ENCODE results near the gene HADH.

Gene HADH

GRCh38 chr4:107978716-107979451 is 10.8 kb upstream of the HADH start:
- H3K9me3 ChIP-seq: no peaks in the 10 kb centered on the region
- no peaks in the 10 kb centered on the region for H3K36me3 ChIP-seq (replicated peaks)
- H3K4me1 ChIP-seq: no peaks in the 10 kb centered on the region
- DNase-seq (ENCODE audit: low spot score in 2 of 2): no peak
- H3K4me3 ChIP-seq: no peak overlapping the region
- in situ Hi-C loops (cut with MboI; ENCODE audit: low sequenced_read_pairs): no loop called here
- H3K27me3 ChIP-seq (ENCODE audit: low read depth): no peaks in the 10 kb centered on the region

GRCh38 chr4:107987916-107988762 is 1.6 kb upstream of the HADH start:
- peaks cover 25% of the 10 kb centered on the region for H3K4me1 ChIP-seq
- no peaks in the 10 kb centered on the region for H3K9me3 ChIP-seq
- no peaks in the 10 kb centered on the region for H3K27me3 ChIP-seq (ENCODE audit: low read depth)
- H3K4me3 ChIP-seq: no peak overlapping the region
- no peaks in the 10 kb centered on the region for H3K36me3 ChIP-seq (replicated peaks)
- DNase-seq (ENCODE audit: low spot score in 2 of 2): no peak
- in situ Hi-C loops (cut with MboI; ENCODE audit: low sequenced_read_pairs): no loop called here

- DNase-seq (ENCODE audit: low spot score in 2 of 2): no peak
- in situ Hi-C loops (cut with MboI; ENCODE audit: low sequenced_read_pairs): no loop called here
- H3K4me1 ChIP-seq: peaks cover 29% of the 10 kb centered on the region
- H3K9me3 ChIP-seq: no peaks in the 10 kb centered on the region
- H3K36me3 ChIP-seq (replicated peaks): no peaks in the 10 kb centered on the region
- no peak overlapping the region for H3K4me3 ChIP-seq
- H3K27me3 ChIP-seq (ENCODE audit: low read depth): no peaks in the 10 kb centered on the region
Measured at GRCh38 chr4:107988763-107989035, 990 bp upstream of the HADH start.

- H3K27me3 ChIP-seq (ENCODE audit: low read depth): no peaks in the 10 kb centered on the region
- peaks cover 29% of the 10 kb centered on the region for H3K4me1 ChIP-seq
- H3K9me3 ChIP-seq: no peaks in the 10 kb centered on the region
- peak overlapping the region; percentile 70 for H3K4me3 ChIP-seq
- no peaks in the 10 kb centered on the region for H3K36me3 ChIP-seq (replicated peaks)
- no peak for DNase-seq (ENCODE audit: low spot score in 2 of 2)
- in situ Hi-C loops (cut with MboI; ENCODE audit: low sequenced_read_pairs): no loop called here
Measured at GRCh38 chr4:107989162-107989536, 540 bp upstream of the HADH start.

GRCh38 chr4:107991945-107992630 is 2.4 kb downstream of the HADH start:
- H3K4me1 ChIP-seq: peaks cover 29% of the 10 kb centered on the region
- H3K9me3 ChIP-seq: no peaks in the 10 kb centered on the region
- DNase-seq (ENCODE audit: low spot score in 2 of 2): no peak
- no peak overlapping the region; the same call in 1 of the 2 replicates for H3K4me3 ChIP-seq
- peaks cover 5% of the 10 kb centered on the region; the same call in 1 of the 2 replicates for H3K36me3 ChIP-seq (replicated peaks)
- no peaks in the 10 kb centered on the region for H3K27me3 ChIP-seq (ENCODE audit: low read depth)
- in situ Hi-C loops (cut with MboI; ENCODE audit: low sequenced_read_pairs): no loop called here

- Histone ChIP-seq H3K9me3 (no peaks in the 10 kb centered on the region), H3K4me1 (peaks cover 23% of the 10 kb centered on the region), H3K4me3 (no peak overlapping the region), H3K36me3 (replicated peaks) (peaks cover 5% of the 10 kb centered on the region; the same call in 1 of the 2 replicates), H3K27me3 (ENCODE audit: low read depth) (no peaks in the 10 kb centered on the region)
- DNase-seq (ENCODE audit: low spot score in 2 of 2): no peak
- in situ Hi-C loops (cut with MboI; ENCODE audit: low sequenced_read_pairs): no loop called here
Measured at GRCh38 chr4:107993969-107994368, 4.3 kb downstream of the HADH start.

- DNase-seq (ENCODE audit: low spot score in 2 of 2): no peak
- peaks cover 5% of the 10 kb centered on the region; the same call in 1 of the 2 replicates for H3K36me3 ChIP-seq (replicated peaks)
- H3K4me1 ChIP-seq: peaks cover 21% of the 10 kb centered on the region
- H3K9me3 ChIP-seq: no peaks in the 10 kb centered on the region
- H3K27me3 ChIP-seq (ENCODE audit: low read depth): no peaks in the 10 kb centered on the region
- in situ Hi-C loops (cut with MboI; ENCODE audit: low sequenced_read_pairs): no loop called here
- H3K4me3 ChIP-seq: no peak overlapping the region
Measured at GRCh38 chr4:107994894-107995293, 5.2 kb downstream of the HADH start.

- H3K4me1 ChIP-seq: peaks cover 10% of the 10 kb centered on the region
- H3K27me3 ChIP-seq (ENCODE audit: low read depth): no peaks in the 10 kb centered on the region
- H3K4me3 ChIP-seq: no peak overlapping the region
- peaks cover 5% of the 10 kb centered on the region for H3K36me3 ChIP-seq (replicated peaks)
- DNase-seq (ENCODE audit: low spot score in 2 of 2): no peak
- in situ Hi-C loops (cut with MboI; ENCODE audit: low sequenced_read_pairs): no loop called here
- H3K9me3 ChIP-seq: no peaks in the 10 kb centered on the region; the same call in 1 of the 2 replicates
Measured at GRCh38 chr4:107996949-107997788, 7.5 kb downstream of the HADH start.

- peaks cover 9% of the 10 kb centered on the region for H3K36me3 ChIP-seq (replicated peaks)
Measured at GRCh38 chr4:107997794-107998193, 8.1 kb downstream of the HADH start.

GRCh38 chr4:107999932-108000539 is 10.3 kb downstream of the HADH start:
- Histone ChIP-seq H3K36me3 (replicated peaks) (peaks cover 9% of the 10 kb centered on the region), H3K4me3 (no peak overlapping the region), H3K9me3 (peaks cover 3% of the 10 kb centered on the region; the same call in 1 of the 2 replicates), H3K4me1 (peaks cover 5% of the 10 kb centered on the region; the same call in 1 of the 2 replicates), H3K27me3 (ENCODE audit: low read depth) (no peaks in the 10 kb centered on the region)
- no peak for DNase-seq (ENCODE audit: low spot score in 2 of 2)
- in situ Hi-C loops (cut with MboI; ENCODE audit: low sequenced_read_pairs): no loop called here

More at GRCh38 chr4:107997794-107998193, 8.1 kb downstream of the HADH start:
- in situ Hi-C loops (cut with MboI; ENCODE audit: low sequenced_read_pairs): no loop called here
- Histone ChIP-seq H3K4me1 (peaks cover 9% of the 10 kb centered on the region), H3K27me3 (ENCODE audit: low read depth) (no peaks in the 10 kb centered on the region), H3K4me3 (no peak overlapping the region), H3K9me3 (peaks cover 2% of the 10 kb centered on the region; the same call in 1 of the 2 replicates)
- no peak for DNase-seq (ENCODE audit: low spot score in 2 of 2)

- Histone ChIP-seq H3K9me3 (peaks cover 3% of the 10 kb centered on the region; the same call in 1 of the 2 replicates), H3K27me3 (ENCODE audit: low read depth) (no peaks in the 10 kb centered on the region), H3K4me1 (peaks cover 5% of the 10 kb centered on the region; the same call in 1 of the 2 replicates), H3K36me3 (replicated peaks) (peaks cover 4% of the 10 kb centered on the region), H3K4me3 (no peak overlapping the region)
- DNase-seq (ENCODE audit: low spot score in 2 of 2): no peak
- in situ Hi-C loops (cut with MboI; ENCODE audit: low sequenced_read_pairs): no loop called here
Measured at GRCh38 chr4:108001540-108002135, 11.9 kb downstream of the HADH start.

- Histone ChIP-seq H3K4me1 (peaks cover 5% of the 10 kb centered on the region; the same call in 1 of the 2 replicates), H3K36me3 (replicated peaks) (peaks cover 4% of the 10 kb centered on the region), H3K4me3 (no peak overlapping the region), H3K9me3 (peaks cover 3% of the 10 kb centered on the region; the same call in 1 of the 2 replicates), H3K27me3 (ENCODE audit: low read depth) (no peaks in the 10 kb centered on the region)
- in situ Hi-C loops (cut with MboI; ENCODE audit: low sequenced_read_pairs): no loop called here
- no peak for DNase-seq (ENCODE audit: low spot score in 2 of 2)
Measured at GRCh38 chr4:108003982-108004515, 14.4 kb downstream of the HADH start.
